ENCODE data around the gene RANBP10.

RANBP10 gene

DNA sequence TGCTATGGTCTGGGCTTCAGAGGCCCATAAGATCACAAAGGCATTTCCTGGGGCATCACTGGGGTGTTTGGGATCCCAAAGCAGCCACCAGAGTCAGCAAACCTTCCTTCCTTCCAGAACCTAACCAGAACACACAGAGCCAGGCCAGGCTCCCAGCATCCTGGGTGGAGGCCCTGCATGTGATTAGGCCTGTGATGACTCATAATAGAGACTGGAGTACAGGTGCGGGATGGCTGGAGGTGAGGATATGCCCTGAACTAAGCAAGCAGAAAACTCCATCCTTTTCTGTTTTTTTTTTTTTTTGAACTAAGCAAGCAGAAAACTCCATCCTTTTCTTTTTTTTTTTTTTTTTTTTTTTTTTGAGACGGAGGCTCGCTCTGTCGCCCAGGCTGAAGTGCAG is 69.5 kb downstream of the RANBP10 start:
- no peak for DNase-seq

GRCh38 chr16:67734731-67735201 is 71.6 kb downstream of the RANBP10 start:
- peak; percentile 43 to 66 for DNase-seq

DNA sequence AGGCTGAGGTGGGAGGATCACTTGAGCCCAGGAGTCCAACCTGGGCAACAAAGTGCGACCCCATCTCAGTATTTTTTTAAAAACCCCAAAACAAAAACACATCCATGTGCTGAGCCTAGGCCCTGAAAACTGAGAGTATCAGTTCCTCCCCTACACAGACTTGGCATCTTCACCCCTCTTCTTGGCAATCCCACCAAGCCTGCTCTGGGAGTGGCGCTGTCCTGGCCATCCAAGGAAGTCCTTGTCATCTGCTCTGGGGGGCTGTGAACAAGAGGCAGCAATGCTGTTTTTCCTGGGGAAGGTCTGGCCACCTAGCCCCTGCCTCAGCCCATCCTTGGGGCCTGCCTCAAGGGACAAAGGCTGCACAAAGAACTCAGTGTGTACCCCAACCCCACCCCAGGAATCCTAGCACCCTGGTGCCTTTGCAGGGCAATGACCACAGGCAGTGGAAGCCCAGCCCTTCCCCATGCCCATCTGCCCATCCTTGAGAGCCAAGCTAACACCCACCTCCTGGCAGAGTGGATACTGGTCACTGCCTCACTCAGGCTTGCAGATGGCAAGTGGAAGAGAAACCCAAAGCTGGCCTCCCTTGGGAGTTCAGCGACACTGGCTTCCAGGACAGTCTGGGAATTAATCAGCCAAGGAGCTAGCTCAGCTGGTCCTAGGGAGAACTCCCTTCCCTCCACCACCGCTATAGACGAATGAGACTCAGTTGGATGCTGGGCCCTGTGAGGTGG is 72.5 kb downstream of the RANBP10 start:
- DNase-seq: peak in 1 of 2 experiments; percentile 54

DNA sequence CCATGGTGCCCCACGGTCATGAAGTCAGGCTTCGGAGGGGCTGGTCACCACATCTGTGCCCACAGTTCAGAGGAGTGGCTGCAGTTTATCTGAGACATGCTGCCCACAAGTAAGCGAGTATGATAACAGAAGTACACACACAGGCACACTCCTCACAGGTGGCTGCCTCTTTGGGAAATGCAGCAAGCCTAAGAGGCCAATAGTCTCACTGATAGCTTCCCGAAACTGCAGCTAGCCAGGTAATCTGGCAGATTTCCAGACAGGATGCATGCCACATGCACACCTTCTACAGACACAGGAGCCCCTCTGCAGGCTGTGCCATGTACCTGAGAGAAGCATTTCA is 74.6 kb downstream of the RANBP10 start:
- no peak for DNase-seq

- DNase-seq: peak; percentile 86 to 91
Measured at GRCh38 chr16:67731071-67731752, 75.1 kb downstream of the RANBP10 start.

DNA sequence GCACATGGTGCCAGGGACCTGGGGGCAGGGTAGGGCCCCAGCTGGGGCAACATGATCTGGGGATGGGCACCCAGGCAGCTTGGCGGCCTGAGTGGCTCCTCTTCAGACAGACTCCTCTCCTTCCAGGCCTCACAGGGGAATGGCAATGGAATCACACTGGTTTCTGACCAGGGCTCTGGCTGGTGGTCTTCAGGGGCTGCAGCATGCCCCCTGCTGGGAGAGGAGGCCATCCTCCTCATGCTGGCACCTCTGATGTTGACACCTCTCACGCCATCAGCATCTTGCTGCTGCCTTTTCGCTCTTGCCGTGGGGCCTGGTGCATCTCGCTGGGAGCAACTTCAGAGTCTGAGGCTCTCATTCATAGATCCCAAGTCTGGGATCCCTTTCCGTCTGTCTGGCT is 76.0 kb downstream of the RANBP10 start:
- no peak for DNase-seq

GRCh38 chr16:67729636-67730248 is 76.6 kb downstream of the RANBP10 start:
- no peak for DNase-seq

DNA sequence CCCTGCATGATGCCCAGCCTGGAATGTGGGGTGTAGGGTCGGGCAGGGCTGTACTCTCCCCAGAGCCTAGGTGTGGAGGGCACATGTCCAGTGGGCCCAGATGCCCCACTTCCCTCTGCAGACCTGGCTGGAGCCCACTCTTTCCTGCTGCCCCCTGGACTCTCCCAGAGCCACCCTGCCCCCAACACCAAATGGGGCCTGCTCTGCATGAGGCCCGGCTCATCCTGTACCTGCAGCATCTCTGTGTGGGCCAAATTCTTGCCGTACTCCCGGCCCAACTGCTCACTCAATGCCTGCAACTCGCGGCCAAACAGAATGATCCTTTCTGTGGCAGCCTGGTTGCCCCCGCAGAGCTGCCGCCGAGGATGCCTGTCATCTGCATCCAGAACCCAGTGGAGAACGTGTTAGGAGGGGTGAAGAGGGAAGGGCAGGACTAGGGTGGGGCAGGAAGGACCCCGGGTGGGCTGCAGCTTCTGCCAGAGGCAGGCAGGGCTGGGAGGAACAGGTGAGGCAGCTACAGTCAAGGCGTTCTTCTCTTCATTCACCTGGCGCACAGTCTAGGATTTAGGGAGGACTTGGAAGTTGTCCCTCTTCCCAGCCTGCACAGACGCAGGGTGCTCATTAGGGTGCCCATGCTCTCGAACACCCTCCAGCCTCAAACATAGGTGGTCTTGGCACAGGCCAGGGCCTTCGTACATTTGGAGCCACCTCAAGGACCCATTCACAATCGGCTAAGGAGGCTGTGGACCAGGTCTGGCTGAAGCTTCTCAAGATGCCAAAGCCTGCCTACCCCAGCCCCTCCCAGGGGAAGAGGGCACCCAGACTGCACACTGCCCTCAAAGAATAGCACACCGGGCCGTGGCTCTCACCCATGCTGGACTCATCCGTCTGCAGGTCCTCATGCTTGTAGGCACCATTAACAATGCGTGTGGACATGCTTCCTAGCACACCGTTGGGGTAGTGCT is 78.6 kb downstream of the RANBP10 start:
- DNase-seq: peak in 1 of 2 experiments; percentile 24

GRCh38 chr16:67726106-67727034 is 80.0 kb downstream of the RANBP10 start:
- no peak for DNase-seq

DNA sequence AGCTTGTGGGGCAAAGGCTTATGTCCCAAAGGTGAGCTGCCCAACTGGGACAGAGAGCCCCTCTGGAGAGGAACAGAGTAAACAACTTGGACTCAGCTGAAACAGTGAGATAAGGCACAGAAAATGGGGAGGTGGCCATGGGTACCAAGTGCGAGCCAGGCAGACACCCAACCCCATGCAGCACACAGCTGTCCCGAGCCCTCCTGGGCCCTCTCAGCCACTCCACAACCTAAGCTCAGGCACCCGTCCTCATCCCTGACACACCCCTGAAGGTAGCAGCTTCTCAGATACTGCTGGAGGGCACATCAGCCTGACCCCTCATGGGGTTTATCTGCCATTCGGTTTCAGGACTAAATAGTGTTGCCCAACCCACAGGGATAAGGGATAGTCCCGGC is 82.5 kb downstream of the RANBP10 start:
- no peak for DNase-seq

DNA sequence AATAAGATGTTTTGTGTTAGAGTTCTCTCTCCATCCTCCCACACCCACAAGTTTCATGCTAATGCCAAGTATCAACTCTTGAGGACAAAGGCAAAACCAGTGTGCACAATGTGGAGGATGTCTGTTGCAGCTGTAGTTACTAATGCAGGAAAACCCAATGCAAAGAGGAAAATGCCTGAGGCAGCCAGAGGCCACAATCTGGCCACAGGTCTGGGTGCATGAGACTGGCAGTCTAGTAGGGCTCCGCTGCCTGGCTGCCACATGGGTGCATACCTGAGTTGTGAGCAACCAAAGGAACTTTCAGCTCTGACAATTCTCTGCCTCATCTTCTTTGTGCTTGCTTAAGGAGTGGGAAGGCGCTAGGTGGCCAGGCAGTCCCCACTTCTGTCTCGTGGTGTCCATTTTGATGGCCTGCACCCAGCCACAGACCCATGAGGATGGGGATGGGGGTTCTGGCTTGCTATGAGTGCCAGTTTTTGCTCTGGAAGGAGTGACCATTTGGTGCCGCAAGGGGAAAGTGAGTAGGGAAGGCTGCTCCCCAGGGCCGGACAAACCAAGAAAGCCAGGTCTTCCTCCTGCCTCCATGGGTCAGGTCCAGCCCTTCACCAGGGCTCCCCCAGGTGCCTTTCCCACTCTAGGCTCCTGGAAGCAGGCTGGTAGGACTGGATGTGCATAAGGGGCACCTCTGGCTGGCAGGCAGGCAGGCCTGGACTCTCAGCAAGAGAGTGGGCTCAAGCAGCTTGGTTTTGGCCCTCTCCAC is 83.0 kb downstream of the RANBP10 start:
- no peak for DNase-seq

DNA sequence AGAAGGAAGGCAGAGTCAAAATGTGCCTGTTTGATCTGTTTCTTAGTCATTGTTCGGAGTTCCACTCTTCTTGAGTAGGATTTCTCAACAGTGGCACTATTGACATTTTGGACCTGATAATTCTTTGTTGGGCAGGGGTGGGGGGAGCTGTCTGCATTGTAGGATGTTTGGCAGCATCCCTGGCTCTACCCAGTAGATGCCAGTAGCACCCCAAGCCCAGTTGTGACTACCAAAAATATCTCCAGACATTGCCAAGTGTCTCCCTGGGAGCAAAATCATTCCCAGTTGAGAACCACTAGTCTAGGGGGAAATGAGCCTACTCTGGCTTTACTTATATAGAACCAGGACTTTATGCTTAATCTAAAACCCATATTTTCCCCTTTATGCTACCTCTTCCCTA is 86.1 kb downstream of the RANBP10 start:
- DNase-seq: no peak

- peak in 1 of 2 experiments; percentile 33 for DNase-seq
Measured at GRCh38 chr16:67719778-67720144, 86.6 kb downstream of the RANBP10 start.

DNA sequence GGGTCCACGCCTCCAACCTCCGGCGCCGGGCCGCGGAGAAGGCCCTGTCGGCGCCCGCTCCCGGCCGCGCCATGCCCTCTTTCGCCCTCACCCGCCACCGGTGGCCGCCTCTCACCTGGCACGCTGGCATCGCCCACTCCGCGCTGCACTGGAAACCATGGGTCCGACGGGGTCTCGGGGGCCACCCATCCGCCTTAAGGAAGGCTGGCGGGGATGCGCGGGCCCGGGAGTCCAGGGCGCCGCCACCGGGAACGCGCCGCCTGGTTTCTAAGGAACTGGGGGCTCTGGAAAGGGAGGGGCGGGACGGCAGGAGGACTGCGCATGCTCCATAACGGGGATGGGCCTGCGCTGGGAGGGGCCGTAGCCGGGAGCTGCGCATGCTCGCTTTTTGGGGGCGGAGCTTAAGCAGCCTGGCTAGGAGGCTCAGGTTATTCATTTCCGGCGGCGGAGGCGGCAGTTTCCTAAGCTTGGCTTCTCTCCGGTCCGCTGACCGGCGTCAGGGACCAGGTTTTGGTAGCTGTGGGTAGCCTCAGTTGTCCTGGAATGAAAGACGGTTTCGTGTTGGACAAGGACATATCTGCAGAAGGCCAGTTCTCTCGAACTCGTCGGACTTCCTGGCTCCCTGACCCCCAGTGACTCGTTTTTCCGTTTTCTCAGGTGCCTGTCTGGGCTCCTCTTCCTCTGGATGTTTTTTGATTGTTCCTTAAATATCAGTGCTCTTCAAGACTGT is 87.1 kb downstream of the RANBP10 start, which contains the start of gene GFOD2:
TSS of gene GFOD2 (minus strand) at position 269 of the 730 bp plus-strand sequence. CDS start 33,601 bp downstream, outside the sequence.
- peak; percentile 44 to 80 for DNase-seq

DNA sequence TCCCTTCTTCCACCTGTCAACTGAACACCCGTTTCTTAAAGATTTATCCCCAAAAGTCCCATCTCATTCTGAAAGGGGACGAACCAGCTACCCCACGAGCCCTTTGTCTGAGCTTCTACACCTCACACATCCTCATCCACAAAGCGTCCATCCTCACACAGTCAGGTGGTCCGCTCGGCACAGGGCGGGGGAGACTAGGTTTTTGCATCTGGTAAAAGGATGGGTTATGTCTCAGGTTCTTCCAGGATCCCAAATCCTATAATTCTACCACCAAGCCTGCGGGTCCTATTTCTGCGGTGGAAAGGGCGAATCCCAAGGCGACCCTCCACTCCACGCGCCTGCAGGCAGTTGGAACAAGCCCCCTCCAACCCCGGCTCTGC is 87.7 kb downstream of the RANBP10 start:
- no peak for DNase-seq

DNA sequence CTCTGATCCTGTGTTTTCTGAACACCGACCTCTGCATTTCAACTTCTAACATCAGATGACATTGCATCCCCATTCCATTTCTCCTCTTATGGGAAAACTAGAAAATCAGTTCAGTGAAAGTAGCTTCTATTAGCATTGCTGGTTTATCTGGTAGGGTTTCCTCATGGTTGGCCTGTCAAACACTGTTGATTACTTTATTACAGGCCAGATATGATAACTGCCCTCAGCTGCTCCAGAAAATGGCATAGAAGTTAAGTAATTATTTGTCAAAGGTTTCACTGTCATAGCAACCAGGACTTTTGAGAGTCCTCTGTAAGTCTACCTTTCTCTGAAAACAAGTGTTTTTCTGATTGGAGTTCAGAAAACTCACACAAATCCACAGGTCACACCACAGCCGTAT is 90.3 kb downstream of the RANBP10 start:
- DNase-seq: no peak

- no peak for DNase-seq
Measured at GRCh38 chr16:67714522-67714921, 91.8 kb downstream of the RANBP10 start.

GRCh38 chr16:67713647-67714273 is 92.6 kb downstream of the RANBP10 start:
- DNase-seq: no peak

DNA sequence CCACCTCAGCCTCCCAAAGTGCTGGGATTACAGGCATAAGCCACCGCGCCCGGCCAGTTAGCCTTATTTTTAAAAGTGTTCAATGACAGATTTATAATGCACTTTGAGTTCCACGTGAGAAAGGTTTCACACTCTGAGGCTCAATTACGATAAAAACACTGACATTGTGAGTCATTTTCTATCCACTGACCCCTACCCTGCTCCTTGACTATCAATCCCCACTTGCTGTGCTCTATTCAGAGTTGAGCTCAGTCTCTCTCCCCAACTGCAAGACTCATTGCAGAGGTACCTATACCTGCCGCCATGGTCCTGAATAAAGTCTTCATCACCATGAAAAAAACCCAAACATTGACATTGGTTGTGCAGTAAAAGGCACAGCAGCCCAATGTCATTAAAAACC is 95.8 kb downstream of the RANBP10 start:
- DNase-seq: no peak

- no peak for DNase-seq
Measured at GRCh38 chr16:67709050-67709449, 97.3 kb downstream of the RANBP10 start.
